CD4-positive, alpha-beta T cell treated with Interleukin-17A for 1 hour (primary cell): ENCODE measurements around the gene MIGA2.
"Not testable (repeated sequence)": the region's sequence is repeated elsewhere in the genome, so short reads cannot be mapped to it uniquely, and the experiment has no call there.

Experiments used
- DNase-seq: peaks from one replicate; pipeline ENCODE4 v3.0.0-alpha.2; 2020

MIGA2 gene

GRCh38 chr9:129011170-129011569, 25.3 kb upstream of the MIGA2 start:
- DNase-seq: no peak

- DNase-seq: no peak
Measured at GRCh38 chr9:129011761-129012181, 24.7 kb upstream of the MIGA2 start.

GRCh38 chr9:129012343-129012742, 24.1 kb upstream of the MIGA2 start:
- no peak for DNase-seq

GRCh38 chr9:129012893-129013448, 23.5 kb upstream of the MIGA2 start:
- DNase-seq: no peak

GRCh38 chr9:129013674-129014073, 22.8 kb upstream of the MIGA2 start:
- no peak for DNase-seq

- DNase-seq: no peak
Measured at GRCh38 chr9:129014124-129014523, 22.3 kb upstream of the MIGA2 start.

- DNase-seq: no peak
Measured at GRCh38 chr9:129014608-129015007, 21.8 kb upstream of the MIGA2 start.

GRCh38 chr9:129021091-129021490, 15.3 kb upstream of the MIGA2 start:
- no peak for DNase-seq

- no peak for DNase-seq
Measured at GRCh38 chr9:129022037-129022436, 14.4 kb upstream of the MIGA2 start.

GRCh38 chr9:129023036-129023907, 13.2 kb upstream of the MIGA2 start:
- no peak for DNase-seq

- no peak for DNase-seq
Measured at GRCh38 chr9:129023908-129024233, 12.6 kb upstream of the MIGA2 start.

GRCh38 chr9:129026442-129027223, 9.8 kb upstream of the MIGA2 start:
- no peak for DNase-seq

- no peak for DNase-seq
Measured at GRCh38 chr9:129027224-129027684, 9.2 kb upstream of the MIGA2 start.

GRCh38 chr9:129027685-129028191, 8.7 kb upstream of the MIGA2 start:
- no peak for DNase-seq

- DNase-seq: peak; percentile 95
Measured at GRCh38 chr9:129028192-129028966, 8.0 kb upstream of the MIGA2 start, which contains the start of gene SH3GLB2. Gene SH3GLB2 (minus strand): TSS chr9:129028331. CDS start chr9:129028154, 177 bp downstream.

GRCh38 chr9:129030191-129030590, 6.2 kb upstream of the MIGA2 start:
- DNase-seq: no peak

- DNase-seq: no peak
Measured at GRCh38 chr9:129031514-129031913, 4.9 kb upstream of the MIGA2 start.

GRCh38 chr9:129032541-129033159, 3.8 kb upstream of the MIGA2 start:
- DNase-seq: no peak

- no peak for DNase-seq
Measured at GRCh38 chr9:129033216-129033615, 3.2 kb upstream of the MIGA2 start.

- DNase-seq: not testable (repeated sequence)
Measured at GRCh38 chr9:129035838-129036237, 588 bp upstream of the MIGA2 start.

- no peak for DNase-seq
Measured at GRCh38 chr9:129036923-129037766, 719 bp downstream of the MIGA2 start.
